Measurements from ENCODE around the gene LIAS.

GRCh38 chr4:39441593-39441992 is 17.3 kb upstream of the LIAS start:
- TF ChIP-seq CTCF (IDR thresholded peaks at IDR 0.05; ENCODE audit: insufficient read depth, low read length) (no peak), GABPA (IDR thresholded peaks at IDR 0.05; ENCODE audit: low read depth) (no peak)
